ENCODE data around the gene RBM45. TPM values are rescaled to one million over a fixed set of nuclear protein-coding genes. Genes with fewer than 3 reads are reported as not detected.

Gene RBM45
- polyA plus RNA-seq, 2 of the 4 experiments (the other 2 are of a cell fraction), result 15.2 to 20.9 TPM

DNA sequence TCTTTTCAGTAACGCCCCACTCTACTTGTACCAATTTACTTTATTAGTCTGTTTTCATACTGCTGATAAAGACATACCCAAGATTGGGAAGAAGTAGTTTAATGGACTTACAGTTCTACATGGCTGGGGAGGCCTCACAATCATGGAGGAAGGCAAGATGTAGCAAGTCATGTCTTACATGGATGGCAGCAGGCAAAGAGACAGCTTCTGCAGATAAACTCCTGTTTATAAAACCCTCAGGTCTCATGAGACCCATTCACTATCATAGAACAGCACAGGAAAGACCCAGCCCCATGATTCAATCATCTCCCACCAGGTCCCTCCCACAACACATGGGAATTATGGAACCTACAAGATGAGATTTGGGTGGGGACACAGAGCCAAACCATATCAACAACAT, 43.3 kb downstream of the RBM45 start:
- ATAC-seq, result no peak
- WGBS (ENCODE audit: missing lambda C conversion rate), result 88% methylated on average over 1 of the region's 1 CpG
- Histone ChIP-seq H3K9me3 (no peaks in the 10 kb centered on the region), H3K4me3 (no peak overlapping the region), H3K27ac (no peak overlapping the region), H3K4me2 (no peak overlapping the region), H3K4me1 (peaks cover 5% of the 10 kb centered on the region; the same call in 1 of the 3 replicates)
- FAIRE-seq, result no peak
- no peak for DNase-seq (ENCODE audit: low read depth in 1 of 2, low spot score in 1 of 2)
- ChIA-PET POLR2A (no interaction called here), CTCF (no interaction called here)
- TF ChIP-seq PBX3 (IDR thresholded peaks at IDR 0.05) (no peak), GATA3 (IDR thresholded peaks at IDR 0.05; ENCODE audit: borderline replicate concordance) (no peak), CTCF (IDR thresholded peaks at IDR 0.05) (no peak), BHLHE40 (IDR thresholded peaks at IDR 0.05; ENCODE audit: low read depth, low read length) (no peak), HES2 (IDR thresholded peaks at IDR 0.05) (no peak), MAZ (IDR thresholded peaks at IDR 0.05; ENCODE audit: borderline replicate concordance, low read depth, low read length) (no peak), ESRRA (IDR thresholded peaks at IDR 0.05; ENCODE audit: borderline replicate concordance, low read length) (no peak), JUN (IDR thresholded peaks at IDR 0.05) (no peak), ZC3H11A (IDR thresholded peaks at IDR 0.05) (no peak), KDM5A (IDR thresholded peaks at IDR 0.05) (no peak), SMC3 (IDR thresholded peaks at IDR 0.05) (no peak), HOXB13 (CRISPR knock-in tag; IDR thresholded peaks at IDR 0.05; ENCODE audit: low read depth) (no peak), TFCP2L1 (CRISPR knock-in tag; IDR thresholded peaks at IDR 0.05) (no peak), EP300 (IDR thresholded peaks at IDR 0.05) (no peak), FOXS1 (CRISPR knock-in tag; IDR thresholded peaks at IDR 0.05) (no peak), MYC (IDR thresholded peaks at IDR 0.05; ENCODE audit: borderline replicate concordance, low read length) (no peak), NPAS2 (CRISPR knock-in tag; IDR thresholded peaks at IDR 0.05; ENCODE audit: borderline replicate concordance) (no peak)

DNA sequence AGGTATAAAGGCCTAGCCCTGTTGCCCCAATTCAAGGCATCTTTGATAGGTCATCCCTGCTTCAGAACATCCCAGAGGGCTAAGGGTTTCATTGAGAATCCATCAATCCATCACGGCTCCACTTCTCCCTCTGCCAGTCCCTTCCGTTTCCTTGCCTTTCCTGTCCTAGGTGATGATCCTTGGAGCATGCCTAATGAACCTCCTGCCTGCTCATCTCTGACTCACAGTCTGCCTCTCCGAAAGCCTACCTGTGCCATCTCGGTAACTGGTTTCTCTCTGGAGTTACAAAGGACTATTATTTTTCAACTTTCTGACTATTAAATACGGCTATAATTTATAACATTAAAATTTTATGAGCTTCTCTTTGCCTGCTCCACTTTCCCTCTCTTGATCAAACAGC, 45.3 kb downstream of the RBM45 start:
- POLR2A ChIA-PET, result no interaction called here
- no peaks in the 10 kb centered on the region for H3K4me1 ChIP-seq
- WGBS (ENCODE audit: missing lambda C conversion rate), result 61% methylated on average over 5 of the region's 5 CpGs
- no peaks in the 10 kb centered on the region for H3K9me3 ChIP-seq
- no peak for TF ChIP-seq HOXB5 (CRISPR knock-in tag; IDR thresholded peaks at IDR 0.05)
- TF ChIP-seq, protein P1, sequence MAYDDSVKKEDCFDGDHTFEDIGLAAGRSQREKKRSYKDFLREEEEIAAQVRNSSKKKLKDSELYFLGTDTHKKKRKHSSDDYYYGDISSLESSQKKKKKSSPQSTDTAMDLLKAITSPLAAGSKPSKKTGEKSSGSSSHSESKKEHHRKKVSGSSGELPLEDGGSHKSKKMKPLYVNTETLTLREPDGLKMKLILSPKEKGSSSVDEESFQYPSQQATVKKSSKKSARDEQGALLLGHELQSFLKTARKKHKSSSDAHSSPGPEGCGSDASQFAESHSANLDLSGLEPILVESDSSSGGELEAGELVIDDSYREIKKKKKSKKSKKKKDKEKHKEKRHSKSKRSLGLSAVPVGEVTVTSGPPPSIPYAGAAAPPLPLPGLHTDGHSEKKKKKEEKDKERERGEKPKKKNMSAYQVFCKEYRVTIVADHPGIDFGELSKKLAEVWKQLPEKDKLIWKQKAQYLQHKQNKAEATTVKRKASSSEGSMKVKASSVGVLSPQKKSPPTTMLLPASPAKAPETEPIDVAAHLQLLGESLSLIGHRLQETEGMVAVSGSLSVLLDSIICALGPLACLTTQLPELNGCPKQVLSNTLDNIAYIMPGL (CRISPR knock-in tag; IDR thresholded peaks at IDR 0.05; ENCODE audit: borderline replicate concordance), result no peak
- TF ChIP-seq HOXB13 (CRISPR knock-in tag; IDR thresholded peaks at IDR 0.05; ENCODE audit: low read depth), result no peak
- no peak for TF ChIP-seq PBX3 (IDR thresholded peaks at IDR 0.05)
- no peak for TF ChIP-seq ZFP36 (IDR thresholded peaks at IDR 0.05; ENCODE audit: borderline replicate concordance, partially characterized antibody)
- TF ChIP-seq, protein P2, sequence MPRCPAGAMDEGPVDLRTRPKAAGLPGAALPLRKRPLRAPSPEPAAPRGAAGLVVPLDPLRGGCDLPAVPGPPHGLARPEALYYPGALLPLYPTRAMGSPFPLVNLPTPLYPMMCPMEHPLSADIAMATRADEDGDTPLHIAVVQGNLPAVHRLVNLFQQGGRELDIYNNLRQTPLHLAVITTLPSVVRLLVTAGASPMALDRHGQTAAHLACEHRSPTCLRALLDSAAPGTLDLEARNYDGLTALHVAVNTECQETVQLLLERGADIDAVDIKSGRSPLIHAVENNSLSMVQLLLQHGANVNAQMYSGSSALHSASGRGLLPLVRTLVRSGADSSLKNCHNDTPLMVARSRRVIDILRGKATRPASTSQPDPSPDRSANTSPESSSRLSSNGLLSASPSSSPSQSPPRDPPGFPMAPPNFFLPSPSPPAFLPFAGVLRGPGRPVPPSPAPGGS (IDR thresholded peaks at IDR 0.05), result no peak
- TF ChIP-seq ATOH8 (CRISPR knock-in tag; IDR thresholded peaks at IDR 0.05; ENCODE audit: low read depth), result no peak
- TF ChIP-seq EP300 (IDR thresholded peaks at IDR 0.05), result no peak
- no peak for TF ChIP-seq RCOR1 (IDR thresholded peaks at IDR 0.05; ENCODE audit: low read depth, low read length)
- no peak for TF ChIP-seq E2F6 (IDR thresholded peaks at IDR 0.05; ENCODE audit: borderline replicate concordance, low read depth)
- no peak overlapping the region for H3K27ac ChIP-seq
- ATAC-seq, result no peak
- DNase-seq (ENCODE audit: low read depth in 1 of 2, low spot score in 1 of 2), result no peak
- FAIRE-seq, result no peak
- CTCF ChIA-PET, result interaction anchor here (1.6 kb wide), 1 partner anchor 26 kb away, joined by 4 read pairs; no protein-coding TSS in a partner anchor
- no peak overlapping the region for H3K4me2 ChIP-seq
- no peak overlapping the region for H3K4me3 ChIP-seq
